Measurements from ENCODE around the gene TEK. TPM values are rescaled to one million over a fixed set of nuclear protein-coding genes. Genes with fewer than 3 reads are reported as not detected.

Gene TEK
- total and polyA plus RNA-seq, 4 donors = 5.9 to 76.1 (median 24.9) TPM

DNA sequence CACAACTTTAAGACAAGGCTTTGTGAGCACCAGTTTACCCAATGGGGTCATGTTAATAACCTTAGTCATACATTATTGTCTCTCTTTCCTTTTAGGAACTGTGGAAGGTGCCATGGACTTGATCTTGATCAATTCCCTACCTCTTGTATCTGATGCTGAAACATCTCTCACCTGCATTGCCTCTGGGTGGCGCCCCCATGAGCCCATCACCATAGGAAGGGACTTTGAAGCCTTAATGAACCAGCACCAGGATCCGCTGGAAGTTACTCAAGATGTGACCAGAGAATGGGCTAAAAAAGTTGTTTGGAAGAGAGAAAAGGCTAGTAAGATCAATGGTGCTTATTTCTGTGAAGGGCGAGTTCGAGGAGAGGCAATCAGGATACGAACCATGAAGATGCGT, 48.7 kb downstream of the TEK start:
- ATAC-seq (ENCODE audit: insufficient read depth, low FRiP score) (no peak), DNase-seq (no peak)
- no peaks in the 10 kb centered on the region for H3K9me3 ChIP-seq (ENCODE audit: control insufficient read depth in 4 of 4, insufficient read depth in 3 of 4, low read length in 3 of 4)
- 96 to 98% methylated on average over 6 of the region's 6 CpGs for WGBS, 2 donors
- H3K27me3 ChIP-seq (ENCODE audit: control insufficient read depth in 3 of 3, insufficient read depth in 3 of 3, low read length in 2 of 3) = no peaks in the 10 kb centered on the region
- H3K4me1 ChIP-seq (ENCODE audit: control insufficient read depth in 5 of 5, insufficient read depth in 5 of 5, low read length in 5 of 5) = peaks cover 0 to 18% (median 4%) of the 10 kb centered on the region in 5 donors
- H3K4me3 ChIP-seq = no peak overlapping the region
- no peak overlapping the region for H3K27ac ChIP-seq (ENCODE audit: low read depth in 1 of 2, low read length in 1 of 2)
- no peak overlapping the region for H3K9ac ChIP-seq (ENCODE audit: insufficient read depth in 1 of 2, low read length in 2 of 2)
- peaks cover 0 to 2% (median 0%) of the 10 kb centered on the region in 4 donors for H3K36me3 ChIP-seq (ENCODE audit: control insufficient read depth in 4 of 4, insufficient read depth in 4 of 4, low read length in 4 of 4)
- no peak for TF ChIP-seq CTCF (IDR thresholded peaks at IDR 0.05; ENCODE audit: control extremely low read depth, extremely low read depth)

GRCh38 chr9:27160636-27161035, 51.6 kb downstream of the TEK start:
- H3K9me3 ChIP-seq (ENCODE audit: control insufficient read depth in 4 of 4, insufficient read depth in 3 of 4, low read length in 3 of 4) = no peaks in the 10 kb centered on the region
- H3K27me3 ChIP-seq (ENCODE audit: control insufficient read depth in 3 of 3, insufficient read depth in 3 of 3, low read length in 2 of 3) = no peaks in the 10 kb centered on the region
- peaks cover 0 to 30% (median 1%) of the 10 kb centered on the region in 5 donors for H3K4me1 ChIP-seq (ENCODE audit: control insufficient read depth in 5 of 5, insufficient read depth in 5 of 5, low read length in 5 of 5)
- 64 to 76% methylated on average over 2 of the region's 2 CpGs for WGBS, 2 donors
- H3K27ac ChIP-seq (ENCODE audit: low read depth in 1 of 2, low read length in 1 of 2) = no peak overlapping the region
- H3K9ac ChIP-seq (ENCODE audit: insufficient read depth in 1 of 2, low read length in 2 of 2) = no peak overlapping the region
- no peak overlapping the region for H3K4me3 ChIP-seq
- DNase-seq (no peak), ATAC-seq (ENCODE audit: insufficient read depth, low FRiP score) (no peak)
- peaks cover 0 to 2% (median 0%) of the 10 kb centered on the region in 4 donors for H3K36me3 ChIP-seq (ENCODE audit: control insufficient read depth in 4 of 4, insufficient read depth in 4 of 4, low read length in 4 of 4)
- no peak for TF ChIP-seq CTCF (IDR thresholded peaks at IDR 0.05; ENCODE audit: control extremely low read depth, extremely low read depth)

- Histone ChIP-seq H3K9me3 (ENCODE audit: control insufficient read depth in 4 of 4, insufficient read depth in 3 of 4, low read length in 3 of 4) (no peaks in the 10 kb centered on the region), H3K4me3 (no peak overlapping the region), H3K27ac (ENCODE audit: low read depth in 1 of 2, low read length in 1 of 2) (no peak overlapping the region), H3K27me3 (ENCODE audit: control insufficient read depth in 3 of 3, insufficient read depth in 3 of 3, low read length in 2 of 3) (no peaks in the 10 kb centered on the region), H3K4me1 (ENCODE audit: control insufficient read depth in 5 of 5, insufficient read depth in 5 of 5, low read length in 5 of 5) (peaks cover 0 to 30% (median 1%) of the 10 kb centered on the region in 5 donors), H3K9ac (ENCODE audit: insufficient read depth in 1 of 2, low read length in 2 of 2) (no peak overlapping the region), H3K36me3 (ENCODE audit: control insufficient read depth in 4 of 4, insufficient read depth in 4 of 4, low read length in 4 of 4) (peaks cover 0 to 2% (median 0%) of the 10 kb centered on the region in 4 donors)
- ATAC-seq (ENCODE audit: insufficient read depth, low FRiP score) (no peak), DNase-seq (peak; percentile 46 to 95 (median 93))
- no peak for TF ChIP-seq CTCF (IDR thresholded peaks at IDR 0.05; ENCODE audit: control extremely low read depth, extremely low read depth)
- WGBS, 2 donors = 47 to 65% methylated on average over 2 of the region's 2 CpGs
Observed at GRCh38 chr9:27162045-27162444, 53.0 kb downstream of the TEK start.

DNA sequence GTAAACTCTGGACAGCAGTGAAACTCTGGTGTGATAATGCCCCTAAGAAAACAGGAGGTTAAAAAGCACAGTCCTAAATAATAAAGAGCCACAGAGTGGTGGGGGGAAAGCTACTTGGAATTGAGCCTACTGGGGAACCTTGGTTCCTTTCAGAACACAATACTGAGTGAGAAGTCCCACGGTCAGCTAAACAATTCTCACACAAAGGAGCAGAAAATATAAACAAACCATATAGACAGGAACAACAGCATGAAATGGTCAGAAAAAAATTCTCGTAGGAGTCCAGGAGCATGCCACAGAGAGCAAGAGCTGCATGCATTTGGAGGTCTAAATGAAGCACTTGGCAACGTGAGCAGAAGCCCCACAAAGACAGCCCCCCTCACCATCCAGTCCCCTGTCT, 56.0 kb downstream of the TEK start:
- DNase-seq = peak in 2 of 3 donors; percentile 54 to 56
- ATAC-seq (ENCODE audit: insufficient read depth, low FRiP score) = no peak
- no peak for TF ChIP-seq CTCF (IDR thresholded peaks at IDR 0.05; ENCODE audit: control extremely low read depth, extremely low read depth)
- H3K27me3 ChIP-seq (ENCODE audit: control insufficient read depth in 3 of 3, insufficient read depth in 3 of 3, low read length in 2 of 3) = no peaks in the 10 kb centered on the region
- WGBS, 2 donors = 57 to 79% methylated on average over 3 of the region's 3 CpGs
- no peak overlapping the region for H3K9ac ChIP-seq (ENCODE audit: insufficient read depth in 1 of 2, low read length in 2 of 2)
- H3K27ac ChIP-seq (ENCODE audit: low read depth in 1 of 2, low read length in 1 of 2) = no peak overlapping the region
- no peaks in the 10 kb centered on the region for H3K36me3 ChIP-seq (ENCODE audit: control insufficient read depth in 4 of 4, insufficient read depth in 4 of 4, low read length in 4 of 4)
- H3K9me3 ChIP-seq (ENCODE audit: control insufficient read depth in 4 of 4, insufficient read depth in 3 of 4, low read length in 3 of 4) = no peaks in the 10 kb centered on the region
- H3K4me1 ChIP-seq (ENCODE audit: control insufficient read depth in 5 of 5, insufficient read depth in 5 of 5, low read length in 5 of 5) = peaks cover 0 to 30% (median 0%) of the 10 kb centered on the region in 5 donors
- H3K4me3 ChIP-seq = no peak overlapping the region
